Fibroblast of gingiva (primary cell): ENCODE measurements around the gene FNBP1.
A peak's percentile ranks its signal among the peaks of the same experiment; 100 is the strongest.
"Not testable (repeated sequence)": the region's sequence is repeated elsewhere in the genome, so short reads cannot be mapped to it uniquely, and the experiment has no call there.

Experiments used
- DNase-seq: peaks from one replicate; pipeline ENCODE4 v3.0.0-alpha.2; 2011; ENCODE audit warnings: low read depth

FNBP1 gene

DNA sequence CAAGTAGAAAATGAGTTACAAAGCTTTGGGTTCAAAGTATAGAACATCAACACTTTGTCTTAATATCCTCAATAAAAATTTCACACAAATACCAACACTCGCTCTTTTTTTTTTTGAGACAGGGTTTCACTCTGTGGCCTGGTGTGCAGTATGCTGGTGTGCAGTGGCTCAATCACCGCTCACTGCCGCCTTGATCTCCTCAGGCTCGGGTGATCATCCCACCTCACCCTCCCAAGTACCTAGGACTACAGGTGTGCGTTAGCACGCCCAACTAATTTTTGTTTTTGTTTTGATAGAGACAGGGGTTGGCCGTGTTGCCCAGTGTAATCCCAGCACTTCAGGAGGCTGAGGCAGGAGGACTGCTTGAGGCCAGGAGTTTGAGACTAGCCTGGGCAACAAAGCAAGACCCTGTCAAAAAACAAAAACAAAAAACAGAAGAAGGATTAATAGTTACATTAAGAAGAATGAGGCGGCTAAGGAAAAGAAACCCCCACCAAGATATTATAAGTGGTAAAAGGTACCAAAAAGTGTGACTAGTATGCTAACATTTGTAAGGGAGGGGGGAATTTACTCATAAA, 20.3 kb downstream of the FNBP1 start:
- DNase-seq: no peak

DNA sequence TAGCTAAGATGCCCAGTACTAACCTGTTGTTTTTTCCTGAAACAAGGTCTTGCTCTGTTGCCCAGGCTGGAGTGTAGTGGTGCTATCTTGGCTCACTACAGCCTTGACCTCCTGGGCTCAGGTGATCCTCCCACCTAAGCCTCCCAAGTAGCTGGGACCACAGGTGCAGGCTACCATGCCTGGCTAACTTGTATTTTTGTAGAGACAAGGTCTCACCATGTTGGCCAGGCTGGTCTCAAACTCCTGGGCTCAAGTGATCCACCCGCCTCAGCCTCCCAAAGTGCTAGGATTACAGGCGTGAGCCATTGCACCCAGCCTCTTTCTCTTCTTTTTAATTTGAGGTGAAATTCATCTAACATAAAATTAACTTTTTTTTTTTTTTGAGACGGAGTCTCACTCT, 21.1 kb downstream of the FNBP1 start:
- not testable (repeated sequence) for DNase-seq

DNA sequence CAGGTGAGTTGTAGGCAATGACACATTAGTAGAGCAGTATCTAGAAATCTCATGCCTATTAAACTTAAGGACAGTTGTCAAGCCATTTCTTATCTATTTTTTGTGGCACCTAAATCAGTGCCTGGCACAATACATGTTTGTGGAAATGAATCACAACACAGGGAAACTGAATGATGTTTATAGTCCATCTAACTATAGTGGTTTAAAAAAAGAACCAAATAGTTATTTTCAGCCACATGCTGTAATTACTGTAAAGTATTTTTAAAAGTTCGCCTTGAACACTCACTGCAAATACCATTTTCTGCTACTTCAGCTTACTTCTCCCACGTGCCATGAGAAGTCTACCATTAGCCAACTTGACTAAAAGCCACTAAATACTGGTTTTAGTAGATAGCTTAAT, 21.9 kb downstream of the FNBP1 start:
- DNase-seq: no peak

DNA sequence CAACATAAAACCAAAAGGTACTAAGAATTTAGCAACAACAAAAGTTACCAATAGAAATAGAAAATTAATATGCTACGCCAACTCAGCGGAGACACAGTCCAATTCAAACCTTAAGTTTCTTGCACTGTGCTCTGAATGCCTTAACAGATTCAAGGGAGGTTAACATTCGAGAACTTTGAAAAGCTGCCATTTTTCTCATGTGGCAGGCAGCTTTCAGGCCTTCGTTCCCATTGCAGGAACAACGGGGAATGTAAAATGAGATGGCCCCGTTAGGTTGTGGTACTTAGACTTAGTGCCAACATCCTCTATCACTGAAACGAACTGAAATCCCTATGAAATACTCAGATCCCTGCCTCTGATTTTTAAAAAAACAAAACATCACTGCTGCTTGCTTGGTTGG, 22.4 kb downstream of the FNBP1 start:
- DNase-seq: peak; percentile 74

DNA sequence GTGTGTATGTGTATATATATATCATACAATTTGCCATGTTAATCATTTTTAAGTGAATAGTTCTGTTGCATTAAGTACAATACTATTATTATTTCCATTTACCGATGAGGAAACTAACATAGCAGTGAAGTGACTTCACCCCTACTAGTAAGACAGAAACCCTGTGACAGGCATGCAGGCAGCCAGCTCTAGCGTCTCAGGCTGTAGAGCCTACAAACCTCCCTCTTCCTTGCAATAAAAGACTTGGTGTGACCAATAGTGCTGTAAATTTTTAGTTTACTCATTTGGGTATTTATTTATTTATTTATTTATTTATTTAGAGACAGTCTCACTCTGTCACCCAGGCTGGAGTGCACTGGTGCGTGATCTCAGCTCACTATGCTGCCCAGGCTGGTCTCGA, 24.7 kb downstream of the FNBP1 start:
- no peak for DNase-seq

DNA sequence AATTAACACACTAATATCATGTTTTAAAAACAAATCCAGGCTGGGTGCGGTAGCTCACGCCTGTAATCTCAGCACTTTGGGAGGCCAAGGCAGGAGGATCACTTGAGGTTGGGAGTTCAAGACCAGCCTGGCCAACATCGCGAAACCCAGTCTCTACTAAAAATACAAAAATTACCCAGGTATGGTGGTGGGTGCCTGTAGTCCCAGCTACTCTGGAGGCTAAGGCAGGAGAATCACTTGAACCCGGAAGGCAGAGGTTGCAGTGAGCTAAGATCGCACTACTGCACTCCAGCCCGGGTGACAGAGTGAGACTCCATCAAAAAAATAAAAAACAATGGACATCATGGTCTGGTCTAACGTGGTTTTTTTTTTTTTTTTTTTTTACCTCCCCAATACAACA, 25.5 kb downstream of the FNBP1 start:
- DNase-seq: not testable (repeated sequence)

DNA sequence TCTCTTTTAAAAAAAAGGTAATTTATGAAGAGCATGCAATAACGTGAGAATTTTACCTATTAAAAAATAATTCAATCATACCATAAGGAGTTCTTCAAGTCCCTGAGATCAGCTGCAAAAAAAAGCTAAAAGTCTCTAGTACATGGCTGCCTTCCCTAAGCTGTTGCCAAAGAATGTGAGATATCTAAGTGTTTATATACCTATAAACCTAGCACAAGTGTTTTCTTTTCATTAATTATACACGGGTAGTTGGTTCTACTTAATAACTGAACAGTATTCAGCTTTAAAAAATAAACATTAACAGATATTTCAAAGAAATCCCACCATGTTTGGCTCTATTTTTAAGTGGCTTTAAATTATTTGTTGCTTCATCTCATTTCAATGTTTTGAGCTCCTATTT, 25.9 kb downstream of the FNBP1 start:
- DNase-seq: no peak

DNA sequence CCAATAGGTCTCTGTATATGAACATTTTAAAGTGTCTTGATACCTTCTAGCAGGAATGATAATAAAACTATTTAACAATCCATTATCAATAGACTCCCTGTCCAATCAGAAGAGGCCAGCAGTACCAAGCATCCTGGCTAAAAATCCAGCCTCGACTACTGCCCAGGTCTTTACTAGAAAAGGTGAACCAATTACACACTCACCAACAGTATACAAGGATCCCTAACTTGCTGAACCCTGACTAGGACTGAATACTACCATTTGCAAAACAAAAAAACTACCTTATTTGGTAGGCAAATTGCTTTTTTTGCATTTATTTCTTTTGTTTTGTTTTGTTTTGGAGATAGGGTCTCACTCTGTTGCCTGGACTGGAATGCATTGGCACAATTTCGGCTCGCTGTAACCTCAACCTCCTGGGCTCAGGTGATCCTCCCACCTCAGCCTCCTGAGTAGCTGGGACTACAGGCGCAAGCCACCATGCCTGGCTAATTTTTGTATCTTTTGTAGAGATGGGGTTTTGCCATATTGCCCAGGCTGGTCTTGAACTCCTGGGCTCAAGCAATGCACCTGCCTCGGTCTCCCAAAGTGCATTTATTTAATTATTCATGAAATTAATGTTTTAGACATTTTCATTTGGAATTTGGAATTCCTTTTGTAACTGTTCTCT, 27.5 kb downstream of the FNBP1 start:
- no peak for DNase-seq

DNA sequence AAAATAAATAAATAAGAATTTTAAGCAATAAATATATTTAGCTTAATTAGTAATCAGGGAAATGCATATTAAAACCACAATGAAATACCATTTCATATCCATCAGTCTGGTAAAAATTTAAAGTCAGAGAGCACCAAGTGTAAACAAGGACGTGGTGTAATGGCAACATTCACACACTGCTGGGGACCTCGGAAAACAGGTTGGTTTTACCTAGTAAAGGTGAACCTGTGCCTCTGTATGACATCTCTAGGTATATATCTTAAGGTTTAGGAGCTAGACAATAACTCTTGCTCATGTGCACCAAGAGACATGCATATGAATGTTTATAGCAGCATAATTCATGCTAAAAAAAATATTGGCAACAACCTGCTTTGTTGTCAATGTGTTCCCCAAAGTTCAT, 29.7 kb downstream of the FNBP1 start:
- DNase-seq: no peak

DNA sequence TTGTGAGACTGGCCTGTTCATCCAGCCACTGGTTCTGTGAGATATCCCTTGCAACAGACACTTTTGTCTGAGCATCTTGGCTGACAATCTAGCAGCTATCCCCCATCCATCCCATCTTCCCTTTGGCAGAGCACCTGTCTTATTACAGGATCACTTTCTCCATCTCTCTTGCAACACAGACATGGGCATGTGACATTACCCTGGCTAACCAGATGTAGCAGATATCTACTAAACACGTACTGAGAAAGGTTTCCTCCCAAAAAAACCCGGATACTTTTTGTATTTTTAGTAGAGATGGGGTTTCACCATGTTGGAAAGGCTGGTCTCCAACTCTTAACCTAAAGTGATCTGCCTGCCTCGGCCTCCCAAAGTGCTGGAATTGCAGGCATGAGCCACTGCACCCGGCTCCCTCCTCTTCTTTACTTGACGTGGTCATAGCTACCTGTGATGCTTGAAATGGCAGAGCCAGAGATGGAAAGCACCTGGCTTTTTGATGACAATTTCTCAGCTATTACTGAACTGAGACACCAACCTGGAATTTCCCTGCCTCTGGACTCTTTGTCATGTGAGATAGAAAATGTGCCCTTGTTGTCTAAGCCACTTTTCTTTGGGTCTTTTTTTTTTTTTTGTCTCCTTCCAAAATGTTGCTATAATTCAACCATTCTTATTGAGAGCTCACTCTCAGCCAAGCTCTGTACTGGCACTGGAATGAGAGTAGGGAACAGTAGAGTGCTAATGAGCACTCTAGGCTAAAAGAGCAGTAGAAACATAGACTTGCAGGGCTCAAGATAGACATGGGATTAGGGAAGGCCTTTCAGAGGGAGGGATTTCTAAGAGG, 32.6 kb downstream of the FNBP1 start:
- no peak for DNase-seq

DNA sequence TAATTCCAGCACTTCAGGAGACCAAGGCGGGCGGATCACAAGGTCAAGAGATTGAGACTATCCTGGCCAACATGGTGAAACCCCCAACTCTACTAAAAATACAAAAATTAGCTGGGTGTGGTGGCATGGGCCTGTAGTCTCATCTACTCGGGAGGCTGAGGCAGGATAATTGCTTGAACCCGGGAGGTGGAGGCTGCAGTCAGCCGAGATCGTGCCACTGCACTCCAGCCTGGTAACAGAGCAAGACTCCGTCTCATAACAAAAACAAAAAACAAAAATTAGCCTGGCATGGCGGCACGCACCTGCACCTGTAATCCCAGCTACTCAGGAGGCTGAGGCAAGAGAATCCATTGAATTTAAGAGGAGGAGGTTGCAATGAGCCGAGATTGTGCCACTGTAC, 33.4 kb downstream of the FNBP1 start:
- DNase-seq: not testable (repeated sequence)

DNA sequence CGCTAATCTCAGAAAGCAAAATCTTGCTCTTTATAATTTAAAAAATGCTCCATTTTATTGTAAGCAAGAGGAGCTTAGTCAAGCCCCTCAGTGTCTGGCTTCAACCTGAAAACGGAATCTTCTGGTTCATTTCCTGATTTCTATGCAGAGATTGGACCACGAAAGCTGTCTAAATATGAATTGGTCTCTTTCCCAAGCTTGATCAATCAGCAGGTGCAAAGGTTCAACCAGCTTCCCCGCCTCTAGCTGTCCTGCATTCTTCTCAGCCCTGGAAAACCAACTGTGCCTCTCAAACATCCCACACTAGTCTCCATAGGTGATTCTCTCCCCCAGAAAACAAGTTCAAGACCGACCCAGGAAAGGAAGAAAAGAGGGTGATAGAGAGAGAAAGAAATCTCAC, 34.5 kb downstream of the FNBP1 start:
- no peak for DNase-seq

DNA sequence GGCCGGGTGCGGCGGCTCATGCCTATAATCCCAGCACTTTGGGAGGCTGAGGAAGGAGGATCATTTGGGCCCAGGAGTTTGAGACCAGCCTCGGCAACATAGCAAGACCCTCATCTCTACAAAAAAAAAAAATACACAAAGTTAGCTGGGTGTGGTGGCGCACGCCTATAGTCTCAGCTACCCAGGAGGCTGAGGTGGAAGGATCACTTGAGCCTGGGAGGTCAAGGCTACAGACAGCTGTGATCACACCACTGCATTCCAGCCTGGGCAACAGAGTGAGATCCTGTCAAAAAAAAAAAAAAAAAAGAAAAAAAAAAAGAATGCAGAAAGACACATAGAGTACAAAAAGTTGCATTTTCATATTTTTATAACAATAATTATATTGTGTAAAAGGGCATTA, 36.0 kb downstream of the FNBP1 start:
- not testable (repeated sequence) for DNase-seq

DNA sequence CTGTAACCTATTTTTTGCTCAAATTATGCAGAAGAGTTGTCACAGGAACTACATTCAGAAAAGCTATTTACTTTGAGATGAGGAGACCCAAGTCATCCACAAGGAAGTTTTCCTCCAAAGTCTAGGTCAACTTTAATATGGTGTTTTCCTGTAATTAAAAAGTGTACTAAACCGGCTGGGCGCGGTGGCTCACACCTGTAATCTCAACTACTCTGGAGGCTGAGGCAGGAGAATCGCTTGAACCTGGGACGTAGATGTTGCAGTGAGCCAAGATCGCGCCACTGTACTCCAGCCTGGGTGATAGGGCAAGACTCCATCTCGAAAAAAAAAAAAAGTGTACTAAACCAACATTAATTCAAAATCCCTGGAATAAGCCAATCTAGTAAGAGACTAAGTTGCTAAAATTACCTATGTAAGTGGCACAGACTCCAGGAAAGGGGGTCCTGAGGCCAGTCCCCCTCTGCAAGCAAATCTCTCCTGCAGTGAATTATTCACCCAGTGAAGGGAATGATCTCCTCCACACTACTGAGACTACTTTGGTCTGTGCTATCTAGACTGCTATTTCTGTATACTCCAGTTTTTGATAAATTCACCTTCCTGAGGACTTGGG, 38.9 kb downstream of the FNBP1 start:
- no peak for DNase-seq

DNA sequence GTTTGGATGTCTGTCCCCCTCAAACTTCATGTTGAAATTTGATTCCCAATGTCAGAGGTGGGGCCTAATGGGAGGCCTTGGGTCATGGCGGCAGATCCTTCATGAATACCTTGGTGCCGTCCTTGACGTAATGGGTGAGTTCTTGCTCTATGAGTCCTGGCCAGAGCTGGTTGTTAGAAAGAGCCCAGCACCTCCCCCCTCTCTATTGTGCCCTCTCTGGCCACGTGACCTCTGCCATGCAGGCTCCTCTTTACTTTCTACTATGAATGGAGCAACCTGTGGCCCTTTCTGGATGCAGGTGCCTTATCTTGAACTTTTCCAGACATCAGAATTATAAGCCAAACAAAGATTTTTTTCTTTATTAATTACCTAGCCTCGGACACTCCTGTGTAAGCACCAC, 40.7 kb downstream of the FNBP1 start:
- no peak for DNase-seq

DNA sequence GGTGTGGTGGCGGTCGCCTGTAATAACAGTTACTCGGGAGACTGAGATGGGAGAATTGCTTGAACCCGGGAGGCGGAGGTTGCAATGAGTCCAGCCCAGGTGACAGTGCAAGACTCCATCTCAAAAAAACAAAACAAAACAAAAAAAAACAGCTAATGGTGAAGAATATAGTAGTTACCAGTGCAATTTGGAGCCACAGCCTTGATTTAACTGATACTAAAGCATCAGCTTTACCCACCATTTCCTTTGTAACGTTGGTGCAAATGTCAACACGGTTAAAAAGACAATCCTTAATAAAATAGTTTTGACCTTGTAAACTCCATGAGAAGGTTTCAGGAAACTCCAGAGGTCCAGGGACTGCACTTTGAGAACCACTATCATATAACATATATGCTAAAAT, 41.8 kb downstream of the FNBP1 start:
- DNase-seq: no peak

DNA sequence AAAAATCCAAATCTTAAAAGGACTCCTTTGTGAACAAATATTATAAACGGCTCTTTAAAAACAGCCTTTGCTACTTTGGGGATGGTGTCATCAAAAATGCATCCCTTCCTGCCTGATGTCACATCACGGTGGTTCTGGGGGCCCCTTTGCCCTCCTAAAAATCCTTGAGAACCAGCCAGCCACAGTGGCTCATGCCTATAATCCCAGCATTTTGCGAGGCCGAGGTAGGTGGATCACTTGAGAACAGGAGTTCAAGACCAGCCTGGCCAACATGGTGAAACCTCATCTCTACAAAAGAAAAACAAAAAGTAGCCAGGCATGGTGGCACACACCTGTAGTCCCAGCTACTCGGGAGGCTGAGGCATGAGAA, 43.9 kb downstream of the FNBP1 start:
- no peak for DNase-seq

DNA sequence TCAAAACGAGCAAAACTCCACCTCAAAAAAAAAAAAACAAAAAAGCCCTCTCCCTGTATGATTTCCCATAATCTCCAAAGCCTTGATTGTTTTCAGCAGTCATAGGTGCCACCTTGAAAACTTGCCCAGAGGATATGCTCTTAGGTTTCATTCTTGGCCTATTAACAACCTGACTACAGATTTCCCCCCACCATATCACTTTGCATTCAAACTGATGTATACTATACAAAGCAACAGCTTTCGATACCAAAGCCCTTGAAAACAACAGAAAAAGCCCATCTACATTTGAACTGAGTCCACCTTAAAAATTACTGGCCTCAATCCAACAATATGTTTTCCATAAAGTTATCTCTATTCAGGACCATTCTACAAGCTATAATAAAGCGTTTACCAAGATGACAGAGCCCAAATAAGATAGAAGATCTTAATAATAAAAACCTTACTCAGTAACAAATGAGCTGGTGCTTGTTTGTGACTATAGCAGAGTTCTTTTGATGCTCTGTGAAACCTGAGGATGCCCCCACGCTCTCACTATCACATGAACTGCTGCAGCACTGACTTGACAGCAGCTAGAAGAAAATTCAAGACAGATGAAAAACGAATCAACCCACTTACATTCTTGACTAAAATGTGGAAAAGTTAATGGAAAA, 44.4 kb downstream of the FNBP1 start:
- no peak for DNase-seq

DNA sequence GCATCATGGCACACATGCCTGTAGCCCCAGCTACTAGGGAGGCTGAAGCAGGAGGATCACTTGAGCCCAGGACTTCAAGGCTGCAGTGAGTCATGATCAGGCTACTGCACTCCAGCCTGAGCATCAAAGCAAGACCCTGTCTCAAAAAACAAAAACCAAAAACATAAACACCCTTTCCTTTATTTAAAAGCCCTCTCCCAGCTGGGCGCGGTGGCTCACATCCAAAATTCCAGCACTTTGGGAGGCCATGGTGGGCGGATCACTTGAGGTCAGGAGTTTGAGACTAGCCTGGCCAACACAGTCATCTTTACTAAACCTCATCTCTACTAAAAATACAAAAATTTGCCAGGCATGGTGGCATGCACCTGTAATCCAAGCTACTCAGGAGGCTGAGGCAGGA, 45.3 kb downstream of the FNBP1 start:
- not testable (repeated sequence) for DNase-seq

DNA sequence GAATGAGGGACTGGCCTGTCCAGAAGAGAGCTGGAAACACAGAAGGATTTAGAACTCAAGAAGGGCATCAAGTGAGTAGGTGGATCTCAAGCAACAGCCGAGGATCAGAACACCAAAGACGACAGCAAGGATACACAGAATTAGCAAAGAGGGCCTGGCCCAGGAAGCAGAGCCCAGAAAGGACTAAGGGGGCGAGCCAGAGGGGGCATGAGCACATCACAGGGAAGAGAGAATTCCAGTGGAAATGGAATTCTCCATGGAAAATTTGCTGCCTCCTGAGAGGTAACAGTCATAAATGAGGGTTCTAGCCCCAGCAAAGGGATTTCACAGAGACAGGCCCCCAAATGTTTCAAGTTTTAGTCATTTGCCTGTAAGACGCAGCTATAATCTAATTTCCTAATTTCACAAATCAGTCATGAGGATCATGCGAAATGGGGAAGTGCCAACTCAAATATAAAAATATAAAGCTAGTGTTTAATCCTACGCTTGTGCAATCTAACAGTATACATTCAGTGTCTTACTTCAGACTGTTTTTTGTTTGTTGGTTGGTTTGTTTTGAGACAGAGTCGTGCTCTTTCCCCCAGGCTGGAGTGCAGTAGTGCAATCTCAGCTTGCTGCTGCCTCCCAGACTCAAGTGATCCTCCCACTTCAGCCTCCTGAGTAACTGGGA, 46.7 kb downstream of the FNBP1 start:
- DNase-seq: peak; percentile 90

DNA sequence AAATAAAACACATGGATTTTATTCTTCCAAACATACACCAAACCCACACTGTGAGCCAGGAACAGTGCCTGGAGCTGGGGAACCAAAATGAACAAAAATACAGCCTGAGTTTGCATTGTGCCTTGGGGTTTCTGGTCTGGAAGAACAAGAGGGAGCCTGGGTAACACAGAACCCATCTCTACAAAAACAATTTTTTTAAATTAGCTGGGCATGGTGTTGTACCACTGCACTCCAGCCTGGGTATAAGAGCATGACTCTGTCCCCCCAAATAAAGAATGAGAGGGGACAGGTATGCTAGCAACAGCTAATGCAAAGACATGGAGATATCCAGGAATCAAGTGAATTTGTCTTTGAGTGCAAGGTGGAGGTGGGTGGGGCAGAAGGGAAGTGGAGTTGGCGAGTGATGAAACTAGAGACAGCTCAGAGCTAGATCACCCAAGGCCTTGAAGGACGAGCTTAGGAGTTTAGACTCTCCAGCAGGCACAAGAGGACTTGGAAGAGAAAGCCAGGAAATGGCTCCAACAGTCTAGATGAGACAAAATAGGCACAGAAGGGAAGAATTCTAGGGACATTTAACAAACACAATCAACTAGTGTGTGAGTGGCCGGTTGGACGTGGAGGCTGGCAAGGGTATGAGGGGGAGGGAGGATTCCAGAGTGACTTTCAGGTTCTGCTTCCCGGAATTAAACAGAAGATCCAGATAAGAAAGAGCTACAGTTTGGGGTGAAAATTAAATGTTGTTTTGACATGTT, 47.4 kb downstream of the FNBP1 start:
- peak; percentile 53 for DNase-seq
